ENCODE data around the gene USP31. TPM values are rescaled to one million over a fixed set of nuclear protein-coding genes. Genes with fewer than 3 reads are reported as not detected.

Gene USP31
- polyA plus RNA-seq, 2 of the 4 experiments (the other 2 are of a cell fraction): 8.3 to 18.0 TPM

DNA sequence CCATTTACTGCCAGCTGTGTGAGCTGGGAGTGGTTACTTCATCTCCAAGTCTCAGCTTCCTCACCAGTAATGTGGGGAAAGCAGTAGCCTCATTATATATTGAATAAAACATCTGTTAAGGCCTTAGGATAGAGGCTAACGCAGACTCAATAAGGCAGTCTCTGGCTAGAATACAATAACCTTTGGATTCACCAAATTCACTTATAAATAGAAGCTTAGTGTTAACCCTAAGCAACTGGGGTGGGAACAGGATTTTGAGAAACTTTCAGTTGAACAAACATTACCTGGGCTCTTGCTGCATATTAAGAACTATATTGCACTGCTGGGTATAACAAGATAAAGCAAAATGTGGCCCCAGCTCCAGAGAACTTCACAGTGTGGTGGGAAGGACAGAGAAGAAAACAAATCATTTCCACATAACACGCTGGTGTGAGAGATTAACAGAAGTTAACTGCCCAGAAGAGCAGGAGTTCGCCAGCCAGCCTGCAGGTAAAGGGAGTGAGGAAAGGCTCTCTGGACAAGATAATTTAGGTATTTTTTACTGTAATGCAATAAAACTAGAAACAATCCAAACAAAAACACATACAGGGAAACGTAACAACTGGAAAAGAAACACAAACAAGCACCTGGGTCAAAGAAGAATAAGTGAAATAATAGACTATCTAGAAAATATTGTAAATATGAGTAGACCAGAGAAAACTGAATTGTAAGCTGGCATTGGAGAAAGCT is 57.0 kb downstream of the USP31 start:
- FAIRE-seq: no peak
- Histone ChIP-seq H3K4me1 (peaks cover 22% of the 10 kb centered on the region), H3K9me3 (no peaks in the 10 kb centered on the region), H3K27ac (no peak overlapping the region), H3K4me3 (no peak overlapping the region), H3K4me2 (no peak overlapping the region)
- ChIA-PET POLR2A (no interaction called here), CTCF (interaction anchor here (1.3 to 1.5 kb wide), 2 partner anchors 10 to 342 kb away, joined by 6 to 7 read pairs; no protein-coding TSS in a partner anchor)
- DNase-seq (ENCODE audit: low read depth in 1 of 2, low spot score in 1 of 2): no peak
- TF ChIP-seq RCOR1 (IDR thresholded peaks at IDR 0.05; ENCODE audit: low read depth, low read length): no peak
- no peak for TF ChIP-seq JUNB (IDR thresholded peaks at IDR 0.05)
- no peak for TF ChIP-seq HOXB13 (CRISPR knock-in tag; IDR thresholded peaks at IDR 0.05; ENCODE audit: low read depth)
- TF ChIP-seq MAZ (IDR thresholded peaks at IDR 0.05; ENCODE audit: borderline replicate concordance, low read depth, low read length): no peak
- TF ChIP-seq CHD4 (IDR thresholded peaks at IDR 0.05; ENCODE audit: borderline replicate concordance): no peak
- TF ChIP-seq, protein P1, sequence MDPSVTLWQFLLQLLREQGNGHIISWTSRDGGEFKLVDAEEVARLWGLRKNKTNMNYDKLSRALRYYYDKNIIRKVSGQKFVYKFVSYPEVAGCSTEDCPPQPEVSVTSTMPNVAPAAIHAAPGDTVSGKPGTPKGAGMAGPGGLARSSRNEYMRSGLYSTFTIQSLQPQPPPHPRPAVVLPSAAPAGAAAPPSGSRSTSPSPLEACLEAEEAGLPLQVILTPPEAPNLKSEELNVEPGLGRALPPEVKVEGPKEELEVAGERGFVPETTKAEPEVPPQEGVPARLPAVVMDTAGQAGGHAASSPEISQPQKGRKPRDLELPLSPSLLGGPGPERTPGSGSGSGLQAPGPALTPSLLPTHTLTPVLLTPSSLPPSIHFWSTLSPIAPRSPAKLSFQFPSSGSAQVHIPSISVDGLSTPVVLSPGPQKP (IDR thresholded peaks at IDR 0.05; ENCODE audit: low read depth, low read length): no peak
- no peak for TF ChIP-seq CBX8 (IDR thresholded peaks at IDR 0.05)
- TF ChIP-seq TFCP2L1 (CRISPR knock-in tag; IDR thresholded peaks at IDR 0.05): no peak
- TF ChIP-seq, protein P2, sequence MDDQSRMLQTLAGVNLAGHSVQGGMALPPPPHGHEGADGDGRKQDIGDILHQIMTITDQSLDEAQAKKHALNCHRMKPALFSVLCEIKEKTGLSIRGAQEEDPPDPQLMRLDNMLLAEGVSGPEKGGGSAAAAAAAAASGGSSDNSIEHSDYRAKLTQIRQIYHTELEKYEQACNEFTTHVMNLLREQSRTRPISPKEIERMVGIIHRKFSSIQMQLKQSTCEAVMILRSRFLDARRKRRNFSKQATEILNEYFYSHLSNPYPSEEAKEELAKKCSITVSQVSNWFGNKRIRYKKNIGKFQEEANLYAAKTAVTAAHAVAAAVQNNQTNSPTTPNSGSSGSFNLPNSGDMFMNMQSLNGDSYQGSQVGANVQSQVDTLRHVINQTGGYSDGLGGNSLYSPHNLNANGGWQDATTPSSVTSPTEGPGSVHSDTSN (IDR thresholded peaks at IDR 0.05): no peak
- TF ChIP-seq GATA3 (IDR thresholded peaks at IDR 0.05; ENCODE audit: borderline replicate concordance): no peak
- TF ChIP-seq, protein P3, sequence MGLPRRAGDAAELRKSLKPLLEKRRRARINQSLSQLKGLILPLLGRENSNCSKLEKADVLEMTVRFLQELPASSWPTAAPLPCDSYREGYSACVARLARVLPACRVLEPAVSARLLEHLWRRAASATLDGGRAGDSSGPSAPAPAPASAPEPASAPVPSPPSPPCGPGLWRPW (IDR thresholded peaks at IDR 0.05): no peak
- TF ChIP-seq HDAC2 (IDR thresholded peaks at IDR 0.05): no peak
- TF ChIP-seq NR3C1 (IDR thresholded peaks at IDR 0.05): no peak
- TF ChIP-seq ZFP36 (IDR thresholded peaks at IDR 0.05; ENCODE audit: borderline replicate concordance, partially characterized antibody): no peak
- ATAC-seq: no peak
- WGBS (ENCODE audit: missing lambda C conversion rate): 91% methylated on average over 4 of the region's 4 CpGs

DNA sequence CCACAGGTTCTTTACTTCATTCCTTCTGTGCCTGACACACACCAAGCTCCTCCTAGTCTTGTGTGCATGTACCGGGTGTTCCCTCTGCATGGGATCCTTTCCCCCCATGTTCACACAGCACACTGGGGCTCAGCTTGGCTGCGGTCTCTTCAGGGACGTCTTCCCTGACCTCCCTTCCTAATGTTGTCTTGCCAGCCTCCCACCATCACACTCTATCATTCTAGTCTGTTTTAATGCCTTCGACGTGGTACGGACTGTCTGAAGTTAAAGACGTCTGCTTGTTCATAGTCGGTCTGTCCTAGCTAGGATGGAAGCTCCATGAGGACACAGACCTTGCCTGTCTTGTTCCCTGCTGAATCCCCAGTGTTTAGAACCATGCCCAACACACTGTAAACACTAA is 60.1 kb downstream of the USP31 start:
- 95% methylated on average over 8 of the region's 8 CpGs for WGBS (ENCODE audit: missing lambda C conversion rate)
- H3K9me3 ChIP-seq: no peaks in the 10 kb centered on the region
- no peak for TF ChIP-seq FOSB (CRISPR knock-in tag; IDR thresholded peaks at IDR 0.05)
- TF ChIP-seq HOXB5 (CRISPR knock-in tag; IDR thresholded peaks at IDR 0.05): no peak
- TF ChIP-seq MAZ (IDR thresholded peaks at IDR 0.05; ENCODE audit: borderline replicate concordance, low read depth, low read length): no peak
- TF ChIP-seq NFE2L2 (conservative IDR thresholded peaks at IDR 0.05; ENCODE audit: low read length): no peak
- no peak for TF ChIP-seq POLR2AphosphoS2 (conservative IDR thresholded peaks at IDR 0.05; ENCODE audit: low read length)
- ChIA-PET CTCF (no interaction called here), POLR2A (no interaction called here)
- DNase-seq (ENCODE audit: low read depth in 1 of 2, low spot score in 1 of 2) (no peak), ATAC-seq (no peak), FAIRE-seq (no peak)
- no peak overlapping the region for H3K4me2 ChIP-seq
- H3K27ac ChIP-seq: no peak overlapping the region
- no peak overlapping the region for H3K4me3 ChIP-seq
- peaks cover 36% of the 10 kb centered on the region for H3K4me1 ChIP-seq

DNA sequence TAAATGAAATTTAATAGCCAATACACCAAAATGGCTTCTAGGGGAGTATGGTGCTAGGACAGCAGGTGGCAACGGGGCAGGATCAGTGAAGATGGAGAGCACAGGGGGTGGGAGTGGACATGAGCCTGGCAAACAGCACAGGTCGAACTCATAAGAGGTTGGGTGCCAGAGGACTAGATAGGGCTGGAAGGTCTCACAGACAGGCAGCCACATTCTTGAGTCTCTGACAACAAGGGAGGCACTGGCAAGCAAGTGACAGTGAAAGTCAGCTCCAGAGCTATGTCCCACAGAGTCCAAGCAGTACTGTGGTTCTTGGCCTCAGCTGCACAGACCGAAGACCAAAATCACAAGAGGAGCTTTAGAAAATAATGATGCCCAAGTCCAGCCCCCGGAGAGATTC is 61.2 kb downstream of the USP31 start:
- CTCF ChIA-PET: interaction anchor here (0.6 to 1.3 kb wide), 3 partner anchors 12 to 346 kb away, joined by 3 to 4 read pairs (median 3); no protein-coding TSS in a partner anchor
- TF ChIP-seq, protein P4, sequence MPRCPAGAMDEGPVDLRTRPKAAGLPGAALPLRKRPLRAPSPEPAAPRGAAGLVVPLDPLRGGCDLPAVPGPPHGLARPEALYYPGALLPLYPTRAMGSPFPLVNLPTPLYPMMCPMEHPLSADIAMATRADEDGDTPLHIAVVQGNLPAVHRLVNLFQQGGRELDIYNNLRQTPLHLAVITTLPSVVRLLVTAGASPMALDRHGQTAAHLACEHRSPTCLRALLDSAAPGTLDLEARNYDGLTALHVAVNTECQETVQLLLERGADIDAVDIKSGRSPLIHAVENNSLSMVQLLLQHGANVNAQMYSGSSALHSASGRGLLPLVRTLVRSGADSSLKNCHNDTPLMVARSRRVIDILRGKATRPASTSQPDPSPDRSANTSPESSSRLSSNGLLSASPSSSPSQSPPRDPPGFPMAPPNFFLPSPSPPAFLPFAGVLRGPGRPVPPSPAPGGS (IDR thresholded peaks at IDR 0.05): no peak
- TF ChIP-seq HOXA7 (CRISPR knock-in tag; IDR thresholded peaks at IDR 0.05) (no peak), KDM1A (IDR thresholded peaks at IDR 0.05; ENCODE audit: low read depth) (no peak), SREBF2 (IDR thresholded peaks at IDR 0.05) (no peak), NFE2L2 (conservative IDR thresholded peaks at IDR 0.05; ENCODE audit: low read length) (no peak), CHD2 (IDR thresholded peaks at IDR 0.05; ENCODE audit: low read length, partially characterized antibody) (no peak), JUNB (IDR thresholded peaks at IDR 0.05) (no peak), MYC (IDR thresholded peaks at IDR 0.05; ENCODE audit: borderline replicate concordance, low read length) (no peak), MAZ (IDR thresholded peaks at IDR 0.05; ENCODE audit: borderline replicate concordance, low read depth, low read length) (no peak)
- TF ChIP-seq, protein P5, sequence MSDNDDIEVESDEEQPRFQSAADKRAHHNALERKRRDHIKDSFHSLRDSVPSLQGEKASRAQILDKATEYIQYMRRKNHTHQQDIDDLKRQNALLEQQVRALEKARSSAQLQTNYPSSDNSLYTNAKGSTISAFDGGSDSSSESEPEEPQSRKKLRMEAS (IDR thresholded peaks at IDR 0.05): no peak
- no peak for DNase-seq (ENCODE audit: low read depth in 1 of 2, low spot score in 1 of 2)
- FAIRE-seq: no peak
- no peak overlapping the region for H3K4me3 ChIP-seq
- POLR2A ChIA-PET: no interaction called here
- no peaks in the 10 kb centered on the region for H3K9me3 ChIP-seq
- H3K4me1 ChIP-seq: peaks cover 47% of the 10 kb centered on the region
- ATAC-seq: no peak; a peak in 1 of 6 replicates
- H3K4me2 ChIP-seq: no peak overlapping the region
- peak overlapping the region in 1 of 2 experiments; percentile 7; a peak in 1 of 6 replicates for H3K27ac ChIP-seq
- WGBS (ENCODE audit: missing lambda C conversion rate): 94% methylated on average over 4 of the region's 4 CpGs

Data from A549 (cell line).